Astrocyte (in vitro differentiated cells and primary cell): Measurements from ENCODE around the gene DGKQ. TPM values are rescaled to one million over a fixed set of nuclear protein-coding genes. Genes with fewer than 3 reads are reported as not detected.

Experiments used
- DNase-seq: peaks from one replicate; pipeline ENCODE4 v3.0.0-alpha.2; 2010; ENCODE audit warnings: low read depth
- FAIRE-seq: peaks from 2 replicates; lab custom pipeline; 2011; peaks lifted over from hg19 to GRCh38; lab: Jason Lieb, UNC
- H2AFZ ChIP-seq: 2 replicates; pipeline ENCODE4 v1.6.0; 2012; ENCODE audit warnings: low read depth, low read length, inconsistent platforms
- H3K27ac ChIP-seq: 2 replicates; pipeline ENCODE4 v1.5.1; 2011; ENCODE audit warnings: low read depth, low read length, inconsistent platforms
- H3K27me3 ChIP-seq: 2 replicates; pipeline ENCODE4 v1.6.0; 2011; ENCODE audit warnings: low read length, inconsistent platforms; ENCODE audit not compliant: insufficient read depth
- H3K36me3 ChIP-seq: 2 replicates; pipeline ENCODE4 v1.5.1; 2011; ENCODE audit warnings: low read length, inconsistent platforms; ENCODE audit not compliant: insufficient read depth
- H3K4me1 ChIP-seq: 2 replicates; pipeline ENCODE4 v1.5.1; 2011; ENCODE audit warnings: low read length, inconsistent platforms; ENCODE audit not compliant: insufficient read depth
- H3K4me2 ChIP-seq: 2 replicates; pipeline ENCODE4 v1.6.0; 2012; ENCODE audit warnings: low read length, inconsistent platforms
- H3K4me3 ChIP-seq: 2 replicates; pipeline ENCODE4 v1.5.1; 2011; ENCODE audit warnings: low read depth, mild to moderate bottlenecking, low read length, inconsistent platforms; ENCODE audit not compliant: insufficient read depth
- H3K79me2 ChIP-seq: 2 replicates; pipeline ENCODE4 v1.6.0; 2012; ENCODE audit warnings: mild to moderate bottlenecking, low read length, inconsistent platforms; ENCODE audit not compliant: insufficient read depth
- H3K9ac ChIP-seq: 2 replicates; pipeline ENCODE4 v1.6.0; 2012; ENCODE audit warnings: mild to moderate bottlenecking, low read length, inconsistent platforms
- H3K9me3 ChIP-seq: 2 replicates; pipeline ENCODE4 v1.5.1; 2012; ENCODE audit warnings: low read depth, mild to moderate bottlenecking, low read length, inconsistent platforms; ENCODE audit not compliant: insufficient read depth
- H4K20me1 ChIP-seq: 2 replicates; pipeline ENCODE4 v1.6.0; 2012; ENCODE audit warnings: low read length, inconsistent platforms; ENCODE audit not compliant: insufficient read depth
- H3K27ac Mint-ChIP-seq: one replicate; pipeline ENCODE4 v1.8.0; 2021; ENCODE audit warnings: mild to moderate bottlenecking, mixed read lengths; ENCODE audit not compliant: unreplicated experiment
- H3K27me3 Mint-ChIP-seq: one replicate; pipeline ENCODE4 v1.8.0; 2021; ENCODE audit warnings: low read depth, mixed read lengths; ENCODE audit not compliant: unreplicated experiment
- H3K36me3 Mint-ChIP-seq: one replicate; pipeline ENCODE4 v1.8.0; 2021; ENCODE audit warnings: low read depth, mixed read lengths; ENCODE audit not compliant: unreplicated experiment
- H3K4me1 Mint-ChIP-seq: one replicate; pipeline ENCODE4 v1.8.0; 2021; ENCODE audit warnings: low read depth, mixed read lengths; ENCODE audit not compliant: unreplicated experiment
- H3K4me3 Mint-ChIP-seq: one replicate; pipeline ENCODE4 v1.8.0; 2021; ENCODE audit warnings: mild to moderate bottlenecking, moderate library complexity, mixed read lengths; ENCODE audit not compliant: unreplicated experiment
- H3K9me3 Mint-ChIP-seq: one replicate; pipeline ENCODE4 v1.8.0; 2021; ENCODE audit warnings: mild to moderate bottlenecking, mixed read lengths; ENCODE audit not compliant: unreplicated experiment
- CTCF ChIP-seq: IDR thresholded peaks from 2 replicates; pipeline ENCODE4 v1.5.1; 2011; ENCODE audit warnings: low read depth, mild to moderate bottlenecking, inconsistent platforms, low read length, moderate library complexity; ENCODE audit not compliant: insufficient read depth
- EZH2 ChIP-seq: IDR thresholded peaks from 2 replicates; pipeline ENCODE4 v1.6.1; 2012; ENCODE audit warnings: mild to moderate bottlenecking, low read length, inconsistent platforms; ENCODE audit not compliant: insufficient read depth
- total RNA-seq: library from RNA; stranded (reverse); gene quantifications from 2 replicates; pipeline ENCODE4 v1.2.1, GENCODE V29; 2021

DGKQ gene
- total RNA-seq, 1 donor from 2014 or later, result 19.0 TPM

- DNase-seq (no peak), FAIRE-seq (no peak)
- Mint-ChIP-seq H3K27ac (no peak overlapping the region), H3K4me1 (no peaks in the 10 kb centered on the region), H3K4me3 (no peak overlapping the region), H3K27me3 (peaks cover 3% of the 10 kb centered on the region), H3K36me3 (peaks cover 7% of the 10 kb centered on the region), H3K9me3 (no peaks in the 10 kb centered on the region)
- H3K4me3 ChIP-seq, result no peak overlapping the region
- no peaks in the 10 kb centered on the region for H3K27me3 ChIP-seq
- H3K9ac ChIP-seq, result no peak overlapping the region
- no peaks in the 10 kb centered on the region for H3K36me3 ChIP-seq
- no peaks in the 10 kb centered on the region for H3K79me2 ChIP-seq
- no peak overlapping the region for H2AFZ ChIP-seq
- H3K4me2 ChIP-seq, result no peak overlapping the region
- no peaks in the 10 kb centered on the region for H3K4me1 ChIP-seq
- no peak overlapping the region for H3K27ac ChIP-seq
- H4K20me1 ChIP-seq, result peaks cover 31% of the 10 kb centered on the region
- H3K9me3 ChIP-seq, result no peaks in the 10 kb centered on the region
- TF ChIP-seq EZH2 (no peak), CTCF (no peak)
Observed at GRCh38 chr4:951186-951585, 22.2 kb downstream of the DGKQ start.

GRCh38 chr4:950136-951020, 23.0 kb downstream of the DGKQ start:
- TF ChIP-seq CTCF (no peak), EZH2 (no peak)
- Histone ChIP-seq H4K20me1 (peaks cover 39% of the 10 kb centered on the region), H3K27me3 (no peaks in the 10 kb centered on the region), H3K4me2 (no peak overlapping the region), H3K9me3 (no peaks in the 10 kb centered on the region), H3K4me3 (no peak overlapping the region), H3K9ac (no peak overlapping the region), H2AFZ (no peak overlapping the region), H3K36me3 (no peaks in the 10 kb centered on the region), H3K27ac (no peak overlapping the region), H3K79me2 (no peaks in the 10 kb centered on the region), H3K4me1 (peaks cover 5% of the 10 kb centered on the region)
- Mint-ChIP-seq H3K27me3 (peaks cover 3% of the 10 kb centered on the region), H3K9me3 (no peaks in the 10 kb centered on the region), H3K36me3 (peaks cover 7% of the 10 kb centered on the region), H3K4me3 (no peak overlapping the region), H3K4me1 (peaks cover 4% of the 10 kb centered on the region), H3K27ac (no peak overlapping the region)
- FAIRE-seq, result no peak
- no peak for DNase-seq

- FAIRE-seq (no peak), DNase-seq (no peak)
- H3K27me3 ChIP-seq, result no peaks in the 10 kb centered on the region
- Mint-ChIP-seq H3K27me3 (peaks cover 3% of the 10 kb centered on the region), H3K4me3 (no peak overlapping the region), H3K36me3 (peaks cover 6% of the 10 kb centered on the region), H3K9me3 (no peaks in the 10 kb centered on the region), H3K27ac (no peak overlapping the region), H3K4me1 (peaks cover 8% of the 10 kb centered on the region)
- no peak overlapping the region for H3K4me2 ChIP-seq
- H3K9me3 ChIP-seq, result no peaks in the 10 kb centered on the region
- no peaks in the 10 kb centered on the region for H3K79me2 ChIP-seq
- H3K36me3 ChIP-seq, result no peaks in the 10 kb centered on the region
- no peak overlapping the region for H3K4me3 ChIP-seq
- H3K27ac ChIP-seq, result no peak overlapping the region
- no peak overlapping the region for H2AFZ ChIP-seq
- H4K20me1 ChIP-seq, result peaks cover 46% of the 10 kb centered on the region
- peaks cover 7% of the 10 kb centered on the region for H3K4me1 ChIP-seq
- H3K9ac ChIP-seq, result no peak overlapping the region
- no peak for TF ChIP-seq EZH2
- no peak for TF ChIP-seq CTCF
Observed at GRCh38 chr4:949656-950055, 23.7 kb downstream of the DGKQ start.
